ENCODE data around the gene RAP1GAP2. TPM values are rescaled to one million over a fixed set of nuclear protein-coding genes. Genes with fewer than 3 reads are reported as not detected.

The RAP1GAP2 gene
- total RNA-seq, 4 donors from 2014 or later, result 4.9 to 12.4 (median 10.0) TPM

DNA sequence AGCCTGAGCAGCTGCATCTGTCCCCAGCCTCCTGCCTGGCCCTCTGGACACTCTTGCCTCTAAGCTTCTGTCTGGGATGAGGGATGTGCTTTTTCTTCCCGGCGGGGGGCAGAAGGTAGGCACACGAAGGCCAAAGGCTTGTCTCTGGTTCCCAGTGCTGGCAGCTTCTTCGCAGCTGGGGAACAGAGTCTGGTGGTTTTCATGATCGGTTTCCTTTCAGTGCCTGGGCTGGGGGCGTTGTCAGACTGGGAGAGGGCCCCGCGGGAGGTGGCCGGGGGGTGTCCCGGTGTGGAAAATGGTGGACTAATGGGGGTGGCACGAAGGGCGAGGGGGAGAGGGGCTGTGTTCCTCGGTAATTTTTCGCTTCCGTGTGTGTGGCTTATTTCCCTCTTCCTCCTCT is 988 bp downstream of the RAP1GAP2 start:
- H3K27ac ChIP-seq, result no peak overlapping the region
- H3K36me3 ChIP-seq, result no peaks in the 10 kb centered on the region
- TF ChIP-seq, protein P1, sequence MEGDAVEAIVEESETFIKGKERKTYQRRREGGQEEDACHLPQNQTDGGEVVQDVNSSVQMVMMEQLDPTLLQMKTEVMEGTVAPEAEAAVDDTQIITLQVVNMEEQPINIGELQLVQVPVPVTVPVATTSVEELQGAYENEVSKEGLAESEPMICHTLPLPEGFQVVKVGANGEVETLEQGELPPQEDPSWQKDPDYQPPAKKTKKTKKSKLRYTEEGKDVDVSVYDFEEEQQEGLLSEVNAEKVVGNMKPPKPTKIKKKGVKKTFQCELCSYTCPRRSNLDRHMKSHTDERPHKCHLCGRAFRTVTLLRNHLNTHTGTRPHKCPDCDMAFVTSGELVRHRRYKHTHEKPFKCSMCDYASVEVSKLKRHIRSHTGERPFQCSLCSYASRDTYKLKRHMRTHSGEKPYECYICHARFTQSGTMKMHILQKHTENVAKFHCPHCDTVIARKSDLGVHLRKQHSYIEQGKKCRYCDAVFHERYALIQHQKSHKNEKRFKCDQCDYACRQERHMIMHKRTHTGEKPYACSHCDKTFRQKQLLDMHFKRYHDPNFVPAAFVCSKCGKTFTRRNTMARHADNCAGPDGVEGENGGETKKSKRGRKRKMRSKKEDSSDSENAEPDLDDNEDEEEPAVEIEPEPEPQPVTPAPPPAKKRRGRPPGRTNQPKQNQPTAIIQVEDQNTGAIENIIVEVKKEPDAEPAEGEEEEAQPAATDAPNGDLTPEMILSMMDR (IDR thresholded peaks at IDR 0.05), result no peak
- TF ChIP-seq POLR2A (IDR thresholded peaks at IDR 0.05), result no peak
- peaks cover 0 to 24% (median 0%) of the 10 kb centered on the region in 3 donors for H3K4me1 ChIP-seq
- H3K9me3 ChIP-seq, result no peaks in the 10 kb centered on the region
- WGBS, 2 donors, result 18 to 47% methylated on average over 3 to 9 of the region's 15 CpGs
- H3K27me3 ChIP-seq, result peaks cover 0 to 74% (median 0%) of the 10 kb centered on the region in 4 donors
- peak overlapping the region in 2 of 4 donors; percentile 28 to 52 for H3K4me3 ChIP-seq
- no peak for DNase-seq
- intact Hi-C loops (cut with DNase I), result no loop called here

DNA sequence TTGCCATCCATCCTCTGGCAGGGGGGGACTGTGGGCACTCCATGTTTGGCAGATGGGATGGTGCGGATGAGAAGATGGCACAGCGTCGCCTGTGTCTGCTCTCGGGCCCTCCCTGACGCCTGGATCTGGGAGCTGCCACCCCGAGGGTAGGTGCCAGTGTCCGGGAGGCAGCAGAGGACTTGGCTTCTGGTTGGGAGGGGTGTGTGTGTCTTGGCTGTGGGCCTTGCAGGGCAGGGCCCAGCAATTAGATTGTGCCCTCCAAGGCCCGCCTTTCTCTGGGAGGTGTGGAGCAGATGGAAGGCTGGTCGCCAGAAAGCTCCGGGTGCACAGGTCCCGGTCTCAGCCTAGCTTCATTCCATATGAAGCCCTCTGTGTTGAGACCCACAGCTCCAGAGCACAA is 1.4 kb downstream of the RAP1GAP2 start:
- TF ChIP-seq POLR2A (IDR thresholded peaks at IDR 0.05), result no peak
- TF ChIP-seq, protein P1 (IDR thresholded peaks at IDR 0.05), result no peak
- Histone ChIP-seq H3K4me1 (peaks cover 0 to 20% (median 0%) of the 10 kb centered on the region in 3 donors), H3K36me3 (no peaks in the 10 kb centered on the region), H3K9me3 (no peaks in the 10 kb centered on the region), H3K4me3 (no peak overlapping the region), H3K27me3 (peaks cover 0 to 70% (median 0%) of the 10 kb centered on the region in 4 donors), H3K27ac (no peak overlapping the region)
- WGBS, 2 donors, result 20% methylated on average over 1 of the region's 11 CpGs; no CpG with 5 or more reads in 1 of the 2 donors
- intact Hi-C loops (cut with DNase I), result no loop called here
- no peak for DNase-seq

DNA sequence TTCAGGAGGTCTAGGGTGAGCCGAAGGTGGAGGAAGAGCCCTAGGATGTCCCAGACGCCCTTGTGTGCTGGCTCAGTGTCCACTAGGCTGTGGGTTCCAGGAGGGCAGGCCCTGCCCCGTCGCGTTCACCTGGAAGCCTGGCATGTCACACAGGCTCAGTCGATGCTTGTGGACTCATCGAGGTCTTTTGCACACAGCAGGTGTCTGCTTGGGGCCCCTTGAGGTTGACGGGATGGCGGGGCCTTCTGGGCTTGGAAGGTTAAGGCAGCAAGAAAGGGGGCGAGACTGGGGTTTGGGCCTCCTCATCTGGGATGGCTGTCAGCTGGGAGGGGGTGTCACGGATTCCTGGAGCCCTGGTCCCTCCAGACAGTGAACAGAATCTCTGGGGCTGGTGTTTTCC is 1.9 kb downstream of the RAP1GAP2 start:
- WGBS, 2 donors, result 63 to 67% methylated on average over 2 to 7 of the region's 11 CpGs
- no peaks in the 10 kb centered on the region for H3K36me3 ChIP-seq
- H3K4me1 ChIP-seq, result peaks cover 0 to 19% (median 0%) of the 10 kb centered on the region in 3 donors
- peaks cover 0 to 70% (median 0%) of the 10 kb centered on the region in 4 donors for H3K27me3 ChIP-seq
- no peaks in the 10 kb centered on the region for H3K9me3 ChIP-seq
- intact Hi-C loops (cut with DNase I), result no loop called here
- DNase-seq, result no peak
- no peak overlapping the region for H3K4me3 ChIP-seq
- TF ChIP-seq, protein P1 (IDR thresholded peaks at IDR 0.05), result no peak
- TF ChIP-seq POLR2A (IDR thresholded peaks at IDR 0.05), result no peak
- no peak overlapping the region for H3K27ac ChIP-seq

DNA sequence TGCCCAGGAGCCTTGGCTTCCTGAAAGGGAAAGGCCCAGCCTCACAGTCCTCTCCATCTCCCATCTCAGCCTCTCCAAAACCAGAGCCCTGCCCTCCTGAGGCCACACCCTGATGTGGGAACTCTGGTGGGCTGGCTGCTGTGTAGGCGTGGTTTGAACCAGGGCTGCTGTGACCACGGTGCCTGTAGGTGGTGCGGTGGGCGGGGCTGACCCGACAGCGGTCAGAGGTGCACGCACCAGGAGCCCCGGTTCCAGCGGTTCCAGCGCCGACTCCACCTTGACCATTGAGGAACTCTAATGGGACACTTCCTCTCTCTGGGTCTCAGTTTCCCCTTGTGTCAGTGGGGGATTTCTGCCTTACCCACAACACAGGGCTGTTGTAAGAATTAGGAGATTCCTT is 2.4 kb downstream of the RAP1GAP2 start:
- H3K4me1 ChIP-seq, result peaks cover 0 to 19% (median 0%) of the 10 kb centered on the region in 3 donors
- TF ChIP-seq POLR2A (IDR thresholded peaks at IDR 0.05), result no peak
- TF ChIP-seq, protein P1 (IDR thresholded peaks at IDR 0.05), result no peak
- no peak overlapping the region for H3K4me3 ChIP-seq
- DNase-seq, result no peak
- H3K36me3 ChIP-seq, result no peaks in the 10 kb centered on the region
- 33% methylated on average over 4 to 9 of the region's 11 CpGs for WGBS, 2 donors
- H3K27ac ChIP-seq, result no peak overlapping the region
- no peaks in the 10 kb centered on the region for H3K9me3 ChIP-seq
- intact Hi-C loops (cut with DNase I), result no loop called here
- H3K27me3 ChIP-seq, result peaks cover 0 to 65% (median 0%) of the 10 kb centered on the region in 4 donors

DNA sequence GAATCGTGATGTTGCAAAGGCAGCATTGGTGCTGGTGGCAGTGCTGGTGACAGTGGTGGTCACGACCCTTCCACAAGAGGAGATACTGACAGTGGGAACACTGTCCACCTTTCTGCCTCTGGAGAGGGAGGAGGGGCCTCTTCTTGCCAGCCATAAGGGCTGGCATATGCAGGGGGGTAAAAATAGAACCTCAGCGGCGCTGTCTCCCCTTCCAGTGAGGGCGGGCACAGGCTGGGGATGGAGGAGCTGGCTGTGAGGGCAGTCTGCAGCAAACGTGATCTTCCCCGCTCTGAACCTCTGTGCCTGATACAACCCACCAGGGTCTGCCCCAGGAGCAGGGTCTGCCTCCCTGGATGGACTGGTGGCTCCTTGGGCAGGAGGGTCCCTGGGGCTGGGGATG is 3.4 kb downstream of the RAP1GAP2 start:
- intact Hi-C loops (cut with DNase I), result no loop called here
- Histone ChIP-seq H3K27me3 (peaks cover 0 to 59% (median 0%) of the 10 kb centered on the region in 4 donors), H3K4me1 (peaks cover 0 to 19% (median 0%) of the 10 kb centered on the region in 3 donors), H3K36me3 (no peaks in the 10 kb centered on the region), H3K27ac (no peak overlapping the region), H3K4me3 (no peak overlapping the region), H3K9me3 (no peaks in the 10 kb centered on the region)
- no peak for TF ChIP-seq POLR2A (IDR thresholded peaks at IDR 0.05)
- TF ChIP-seq, protein P1 (IDR thresholded peaks at IDR 0.05), result no peak
- WGBS, 2 donors, result 89 to 100% methylated on average over 1 to 5 of the region's 7 CpGs
- DNase-seq, result no peak
